ENCODE measurements around the gene ICAM4. TPM values are rescaled to one million over a fixed set of nuclear protein-coding genes. Genes with fewer than 3 reads are reported as not detected.
A peak's percentile ranks its signal among the peaks of the same experiment; 100 is the strongest.

ICAM4 gene
- total and polyA plus RNA-seq, 9 of the 15 experiments (the other 6 are each of a cell fraction or from before 2014, with no cell fraction given) = 14.1 to 86.1 (median 29.6) TPM

DNA sequence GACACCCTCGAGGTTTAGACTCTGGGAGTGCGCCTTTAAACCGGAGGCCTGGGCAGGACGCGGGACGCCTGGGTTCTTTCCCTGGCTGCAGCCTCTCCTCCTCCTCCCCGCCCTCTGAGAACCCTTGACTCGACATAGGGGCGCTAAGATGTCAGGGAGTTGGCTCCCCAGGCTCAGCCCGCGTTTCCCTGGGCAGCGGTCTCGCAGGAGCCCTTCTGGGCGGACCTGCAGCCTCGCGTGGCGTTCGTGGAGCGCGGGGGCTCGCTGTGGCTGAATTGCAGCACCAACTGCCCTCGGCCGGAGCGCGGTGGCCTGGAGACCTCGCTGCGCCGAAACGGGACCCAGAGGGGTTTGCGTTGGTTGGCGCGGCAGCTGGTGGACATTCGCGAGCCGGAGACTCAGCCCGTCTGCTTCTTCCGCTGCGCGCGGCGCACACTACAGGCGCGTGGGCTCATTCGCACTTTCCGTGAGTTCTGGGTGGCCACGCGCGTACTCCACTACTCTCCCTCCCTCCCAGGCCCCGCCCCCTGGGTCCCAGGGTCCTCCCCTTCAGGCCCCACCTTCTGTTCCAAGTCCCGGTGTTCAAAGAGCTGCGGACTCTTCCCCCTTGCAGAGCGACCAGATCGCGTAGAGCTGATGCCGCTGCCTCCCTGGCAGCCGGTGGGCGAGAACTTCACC is 4.3 kb downstream of the ICAM4 start (continued):
- TF ChIP-seq MEF2A (IDR thresholded peaks at IDR 0.05; ENCODE audit: control insufficient read depth, low read depth, low read length) (no peak), U2AF1 (optimal IDR thresholded peaks at IDR 0.05; ENCODE audit: low read depth, low read length) (peak; percentile 26), POLR2AphosphoS5 (IDR thresholded peaks at IDR 0.05; ENCODE audit: control insufficient read depth, insufficient read depth, low read depth, low read length) (peak; percentile 68; the same call in 1 of the 2 replicates), RBBP5 (IDR thresholded peaks at IDR 0.05; ENCODE audit: borderline replicate concordance, insufficient read depth, low read length, poor library complexity, severe bottlenecking) (peak; percentile 37), ZNF445 (CRISPR knock-in tag; IDR thresholded peaks at IDR 0.05; ENCODE audit: low read depth) (no peak), FOXJ3 (CRISPR knock-in tag; IDR thresholded peaks at IDR 0.05) (no peak), GTF2A2 (tag; IDR thresholded peaks at IDR 0.05) (no peak), SIN3A (IDR thresholded peaks at IDR 0.05; ENCODE audit: borderline replicate concordance in 2 of 2, control insufficient read depth in 1 of 2, low read depth in 2 of 2, low read length in 2 of 2) (peak; percentile 56 to 68; a peak in 2 of 4 replicates), HDGF (IDR thresholded peaks at IDR 0.05) (0 out of 2 replicates have a peak, but pooled peaks have one; percentile 49), C11orf30 (IDR thresholded peaks at IDR 0.05; ENCODE audit: low read depth) (no peak), CBFA2T3 (IDR thresholded peaks at IDR 0.05) (no peak)
- TF ChIP-seq, protein P1, sequence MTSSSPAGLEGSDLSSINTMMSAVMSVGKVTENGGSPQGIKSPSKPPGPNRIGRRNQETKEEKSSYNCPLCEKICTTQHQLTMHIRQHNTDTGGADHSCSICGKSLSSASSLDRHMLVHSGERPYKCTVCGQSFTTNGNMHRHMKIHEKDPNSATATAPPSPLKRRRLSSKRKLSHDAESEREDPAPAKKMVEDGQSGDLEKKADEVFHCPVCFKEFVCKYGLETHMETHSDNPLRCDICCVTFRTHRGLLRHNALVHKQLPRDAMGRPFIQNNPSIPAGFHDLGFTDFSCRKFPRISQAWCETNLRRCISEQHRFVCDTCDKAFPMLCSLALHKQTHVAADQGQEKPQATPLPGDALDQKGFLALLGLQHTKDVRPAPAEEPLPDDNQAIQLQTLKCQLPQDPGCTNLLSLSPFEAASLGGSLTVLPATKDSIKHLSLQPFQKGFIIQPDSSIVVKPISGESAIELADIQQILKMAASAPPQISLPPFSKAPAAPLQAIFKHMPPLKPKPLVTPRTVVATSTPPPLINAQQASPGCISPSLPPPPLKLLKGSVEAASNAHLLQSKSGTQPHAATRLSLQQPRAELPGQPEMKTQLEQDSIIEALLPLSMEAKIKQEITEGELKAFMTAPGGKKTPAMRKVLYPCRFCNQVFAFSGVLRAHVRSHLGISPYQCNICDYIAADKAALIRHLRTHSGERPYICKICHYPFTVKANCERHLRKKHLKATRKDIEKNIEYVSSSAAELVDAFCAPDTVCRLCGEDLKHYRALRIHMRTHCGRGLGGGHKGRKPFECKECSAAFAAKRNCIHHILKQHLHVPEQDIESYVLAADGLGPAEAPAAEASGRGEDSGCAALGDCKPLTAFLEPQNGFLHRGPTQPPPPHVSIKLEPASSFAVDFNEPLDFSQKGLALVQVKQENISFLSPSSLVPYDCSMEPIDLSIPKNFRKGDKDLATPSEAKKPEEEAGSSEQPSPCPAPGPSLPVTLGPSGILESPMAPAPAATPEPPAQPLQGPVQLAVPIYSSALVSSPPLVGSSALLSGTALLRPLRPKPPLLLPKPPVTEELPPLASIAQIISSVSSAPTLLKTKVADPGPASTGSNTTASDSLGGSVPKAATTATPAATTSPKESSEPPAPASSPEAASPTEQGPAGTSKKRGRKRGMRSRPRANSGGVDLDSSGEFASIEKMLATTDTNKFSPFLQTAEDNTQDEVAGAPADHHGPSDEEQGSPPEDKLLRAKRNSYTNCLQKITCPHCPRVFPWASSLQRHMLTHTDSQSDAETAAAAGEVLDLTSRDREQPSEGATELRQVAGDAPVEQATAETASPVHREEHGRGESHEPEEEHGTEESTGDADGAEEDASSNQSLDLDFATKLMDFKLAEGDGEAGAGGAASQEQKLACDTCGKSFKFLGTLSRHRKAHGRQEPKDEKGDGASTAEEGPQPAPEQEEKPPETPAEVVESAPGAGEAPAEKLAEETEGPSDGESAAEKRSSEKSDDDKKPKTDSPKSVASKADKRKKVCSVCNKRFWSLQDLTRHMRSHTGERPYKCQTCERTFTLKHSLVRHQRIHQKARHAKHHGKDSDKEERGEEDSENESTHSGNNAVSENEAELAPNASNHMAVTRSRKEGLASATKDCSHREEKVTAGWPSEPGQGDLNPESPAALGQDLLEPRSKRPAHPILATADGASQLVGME (CRISPR knock-in tag; IDR thresholded peaks at IDR 0.05) = 0 out of 2 replicates have a peak, but pooled peaks have one; percentile 15
- TF ChIP-seq, protein P2, sequence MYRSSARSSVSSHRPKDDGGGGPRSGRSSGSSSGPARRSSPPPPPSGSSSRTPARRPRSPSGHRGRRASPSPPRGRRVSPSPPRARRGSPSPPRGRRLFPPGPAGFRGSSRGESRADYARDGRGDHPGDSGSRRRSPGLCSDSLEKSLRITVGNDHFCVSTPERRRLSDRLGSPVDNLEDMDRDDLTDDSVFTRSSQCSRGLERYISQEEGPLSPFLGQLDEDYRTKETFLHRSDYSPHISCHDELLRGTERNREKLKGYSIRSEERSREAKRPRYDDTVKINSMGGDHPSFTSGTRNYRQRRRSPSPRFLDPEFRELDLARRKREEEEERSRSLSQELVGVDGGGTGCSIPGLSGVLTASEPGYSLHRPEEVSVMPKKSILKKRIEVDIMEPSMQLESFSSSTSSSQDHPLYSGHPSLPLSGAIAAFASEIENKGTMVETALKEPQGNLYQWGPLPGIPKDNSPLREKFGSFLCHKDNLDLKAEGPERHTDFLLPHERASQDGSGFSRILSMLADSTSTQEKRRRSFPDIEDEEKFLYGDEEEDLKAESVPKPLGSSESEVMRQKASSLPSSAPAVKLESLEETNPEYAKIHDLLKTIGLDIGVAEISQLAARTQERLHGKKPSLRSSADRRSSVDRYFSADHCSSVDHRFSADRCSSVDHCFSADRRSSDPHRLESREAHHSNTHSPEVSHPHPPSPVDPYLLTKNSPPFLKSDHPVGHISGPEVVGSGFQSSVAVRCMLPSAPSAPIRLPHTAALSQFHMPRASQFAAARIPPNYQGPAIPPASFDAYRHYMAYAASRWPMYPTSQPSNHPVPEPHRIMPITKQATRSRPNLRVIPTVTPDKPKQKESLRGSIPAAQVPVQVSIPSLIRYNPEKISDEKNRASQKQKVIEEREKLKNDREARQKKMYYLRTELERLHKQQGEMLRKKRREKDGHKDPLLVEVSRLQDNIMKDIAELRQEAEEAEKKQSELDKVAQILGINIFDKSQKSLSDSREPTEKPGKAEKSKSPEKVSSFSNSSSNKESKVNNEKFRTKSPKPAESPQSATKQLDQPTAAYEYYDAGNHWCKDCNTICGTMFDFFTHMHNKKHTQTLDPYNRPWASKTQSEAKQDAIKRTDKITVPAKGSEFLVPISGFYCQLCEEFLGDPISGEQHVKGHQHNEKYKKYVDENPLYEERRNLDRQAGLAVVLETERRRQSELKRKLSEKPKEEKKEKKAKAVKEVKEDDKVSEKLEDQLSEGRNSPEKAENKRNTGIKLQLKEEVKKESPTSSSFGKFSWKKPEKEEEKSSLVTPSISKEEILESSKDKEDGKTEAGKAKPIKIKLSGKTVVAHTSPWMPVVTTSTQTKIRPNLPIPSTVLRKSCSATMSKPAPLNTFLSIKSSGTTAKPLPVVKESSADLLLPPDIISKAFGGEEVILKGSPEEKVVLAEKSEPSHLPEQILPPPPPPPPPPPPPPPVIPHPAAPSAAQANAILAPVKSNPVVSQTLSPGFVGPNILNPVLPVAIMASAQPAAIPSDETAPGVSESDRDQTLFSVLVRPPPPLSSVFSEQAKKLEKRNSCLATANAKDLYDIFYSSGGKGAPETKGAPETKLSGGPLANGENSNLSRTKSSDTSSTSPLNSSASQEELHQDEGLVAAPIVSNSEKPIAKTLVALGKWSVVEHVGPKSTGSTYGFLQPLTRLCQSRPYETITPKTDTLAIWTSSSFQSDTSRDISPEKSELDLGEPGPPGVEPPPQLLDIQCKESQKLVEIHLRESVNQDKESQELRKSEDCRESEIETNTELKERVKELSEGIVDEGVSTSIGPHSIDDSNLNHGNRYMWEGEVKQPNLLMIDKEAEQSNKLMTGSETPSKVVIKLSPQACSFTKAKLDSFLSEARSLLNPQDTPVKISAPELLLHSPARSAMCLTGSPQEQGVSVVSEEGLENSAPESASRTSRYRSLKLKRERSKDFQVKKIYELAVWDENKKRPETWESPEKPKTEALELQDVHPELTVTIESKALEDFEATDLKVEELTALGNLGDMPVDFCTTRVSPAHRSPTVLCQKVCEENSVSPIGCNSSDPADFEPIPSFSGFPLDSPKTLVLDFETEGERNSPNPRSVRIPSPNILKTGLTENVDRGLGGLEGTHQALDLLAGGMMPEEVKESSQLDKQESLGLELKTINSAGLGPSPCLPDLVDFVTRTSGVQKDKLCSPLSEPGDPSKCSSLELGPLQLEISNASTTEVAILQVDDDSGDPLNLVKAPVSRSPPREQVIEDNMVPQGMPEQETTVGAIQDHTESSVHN (IDR thresholded peaks at IDR 0.05; ENCODE audit: borderline replicate concordance in 1 of 2, low read depth in 1 of 2) = no peak
